ENCODE results near the gene MUCL1.

GRCh38 chr12:54890339-54890738 lies 36.0 kb downstream of the MUCL1 start:
- no peak for TF ChIP-seq POLR2AphosphoS5 (IDR thresholded peaks at IDR 0.05; ENCODE audit: low read depth)
- no peak for TF ChIP-seq CTCF (IDR thresholded peaks at IDR 0.05; ENCODE audit: insufficient read depth, low read length)
- no peak for TF ChIP-seq REST (IDR thresholded peaks at IDR 0.05; ENCODE audit: insufficient replicate concordance, low read depth)
